NOMO-1 treated with DMSO at 0.1 percent for 48 hours (cell line): Measurements from ENCODE around the gene MYO15A.
"Not testable (repeated sequence)": the region's sequence is repeated elsewhere in the genome, so short reads cannot be mapped to it uniquely, and the experiment has no call there.

Experiments
- DNase-seq: peaks from one replicate; lab custom pipeline; 2025; ENCODE audit not compliant: unreplicated experiment; lab: John Stamatoyannopoulos, UW

The MYO15A gene

GRCh38 chr17:18206962-18207361 is 98.4 kb downstream of the MYO15A start:
- no peak for DNase-seq

- DNase-seq: no peak
These were observed 99.5 kb downstream of the MYO15A start for GRCh38 chr17:18208092-18208491.

- no peak for DNase-seq
These were observed 105.2 kb downstream of the MYO15A start for GRCh38 chr17:18213666-18214270.

- DNase-seq: not testable (repeated sequence)
These were observed 108.3 kb downstream of the MYO15A start for GRCh38 chr17:18216906-18217305.

GRCh38 chr17:18217412-18218015 is 109.0 kb downstream of the MYO15A start:
- DNase-seq: peak; percentile 48

GRCh38 chr17:18218756-18219415 is 110.3 kb downstream of the MYO15A start:
- no peak for DNase-seq

GRCh38 chr17:18224053-18224386 is 115.5 kb downstream of the MYO15A start:
- no peak for DNase-seq

GRCh38 chr17:18224387-18225120 is 116.0 kb downstream of the MYO15A start:
- DNase-seq: no peak

GRCh38 chr17:18225121-18225641 is 116.6 kb downstream of the MYO15A start, which contains the start of gene LLGL1:
LLGL1 (plus strand) TSS chr17:18225635; CDS start chr17:18225683, 48 bp downstream.
- peak; percentile 91 for DNase-seq

- DNase-seq: no peak
These were observed 117.2 kb downstream of the MYO15A start for GRCh38 chr17:18225642-18226283.

GRCh38 chr17:18226284-18226945 is 117.9 kb downstream of the MYO15A start:
- no peak for DNase-seq

- no peak for DNase-seq
These were observed 119.1 kb downstream of the MYO15A start for GRCh38 chr17:18227635-18228034.

GRCh38 chr17:18228176-18228682 is 119.7 kb downstream of the MYO15A start:
- no peak for DNase-seq

GRCh38 chr17:18229254-18229653 is 120.7 kb downstream of the MYO15A start:
- no peak for DNase-seq
